Retinal pigment epithelial cell (primary cell): ENCODE measurements around the gene NTN4.

Experiments used
- DNase-seq: peaks from one replicate; pipeline ENCODE4 v3.0.0-alpha.2; 2010; ENCODE audit warnings: low read depth
- H3K4me3 ChIP-seq: 2 replicates; pipeline ENCODE4 v1.5.1; 2011; ENCODE audit warnings: mild to moderate bottlenecking, low read length, control low read depth, moderate library complexity
- CTCF ChIP-seq: conservative IDR thresholded peaks from 2 replicates; pipeline ENCODE4 v1.5.1; 2011; ENCODE audit warnings: low read depth, low read length, control low read depth, inconsistent platforms

Gene NTN4

GRCh38 chr12:95615749-95616148 lies 174.8 kb downstream of the NTN4 start:
- DNase-seq, result no peak
- no peak for TF ChIP-seq CTCF

GRCh38 chr12:95614390-95614982 lies 176.1 kb downstream of the NTN4 start:
- TF ChIP-seq CTCF, result no peak
- DNase-seq, result no peak

More at GRCh38 chr12:95615749-95616148, 174.8 kb downstream of the NTN4 start:
- no peak overlapping the region for H3K4me3 ChIP-seq

GRCh38 chr12:95613021-95613420 lies 177.5 kb downstream of the NTN4 start:
- DNase-seq, result no peak
- H3K4me3 ChIP-seq, result no peak overlapping the region
- no peak for TF ChIP-seq CTCF

More at GRCh38 chr12:95614390-95614982, 176.1 kb downstream of the NTN4 start:
- no peak overlapping the region for H3K4me3 ChIP-seq

- H3K4me3 ChIP-seq, result no peak overlapping the region
- TF ChIP-seq CTCF, result no peak
- no peak for DNase-seq
These were observed 178.8 kb downstream of the NTN4 start for GRCh38 chr12:95611676-95612309.

GRCh38 chr12:95608252-95609033 lies 182.1 kb downstream of the NTN4 start:
- no peak overlapping the region for H3K4me3 ChIP-seq
- DNase-seq, result peak; percentile 57
- no peak for TF ChIP-seq CTCF
